IPS-18c (cell line): ENCODE measurements around the gene SPTBN1.

Experiments used
- H3K4me3 ChIP-seq: 2 replicates; pipeline ENCODE4 v1.7.0; 2013; ENCODE audit warnings: low read depth, mild to moderate bottlenecking, low read length, moderate library complexity; ENCODE audit not compliant: insufficient read depth
- H3K9me3 ChIP-seq: one replicate; pipeline ENCODE4 v1.6.1; 2013; ENCODE audit warnings: mild to moderate bottlenecking, low read length, moderate library complexity; ENCODE audit not compliant: control insufficient read depth, insufficient read depth

Gene SPTBN1

DNA sequence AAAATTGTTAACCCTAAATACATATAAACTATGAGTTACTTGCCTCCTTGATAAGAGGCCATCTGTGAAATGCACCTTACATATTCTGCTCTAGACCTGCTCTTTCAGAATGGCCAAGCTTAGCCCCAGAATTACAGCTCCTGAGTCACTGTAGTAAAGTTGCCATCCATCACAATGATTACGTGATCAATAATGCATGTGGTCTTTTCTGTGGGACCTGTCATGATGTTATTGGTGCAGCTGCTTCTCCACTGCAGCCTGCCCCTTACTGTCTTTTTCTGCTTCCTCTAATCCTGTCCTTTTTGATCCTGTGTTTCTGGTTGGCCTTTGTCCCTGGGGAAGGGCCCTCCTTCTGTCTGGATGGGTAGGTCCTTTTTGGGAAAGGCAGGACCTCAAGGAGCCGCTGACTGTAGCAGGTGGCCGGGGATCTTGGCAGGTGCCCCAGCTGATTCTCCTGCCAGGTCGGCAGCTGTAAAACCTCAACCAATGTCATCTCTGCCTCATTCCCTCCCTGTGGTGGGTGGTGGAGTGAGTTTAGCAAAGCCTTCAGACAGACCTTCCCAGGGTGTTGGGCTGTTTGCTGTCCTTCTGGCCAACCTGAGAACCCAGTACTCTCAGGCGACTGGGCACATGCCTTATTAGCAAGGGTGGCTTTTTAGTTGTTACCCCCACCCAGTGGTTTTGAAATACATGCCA, 141.2 kb downstream of the SPTBN1 start:
- Histone ChIP-seq H3K9me3 (no peaks in the 10 kb centered on the region), H3K4me3 (no peak overlapping the region)

DNA sequence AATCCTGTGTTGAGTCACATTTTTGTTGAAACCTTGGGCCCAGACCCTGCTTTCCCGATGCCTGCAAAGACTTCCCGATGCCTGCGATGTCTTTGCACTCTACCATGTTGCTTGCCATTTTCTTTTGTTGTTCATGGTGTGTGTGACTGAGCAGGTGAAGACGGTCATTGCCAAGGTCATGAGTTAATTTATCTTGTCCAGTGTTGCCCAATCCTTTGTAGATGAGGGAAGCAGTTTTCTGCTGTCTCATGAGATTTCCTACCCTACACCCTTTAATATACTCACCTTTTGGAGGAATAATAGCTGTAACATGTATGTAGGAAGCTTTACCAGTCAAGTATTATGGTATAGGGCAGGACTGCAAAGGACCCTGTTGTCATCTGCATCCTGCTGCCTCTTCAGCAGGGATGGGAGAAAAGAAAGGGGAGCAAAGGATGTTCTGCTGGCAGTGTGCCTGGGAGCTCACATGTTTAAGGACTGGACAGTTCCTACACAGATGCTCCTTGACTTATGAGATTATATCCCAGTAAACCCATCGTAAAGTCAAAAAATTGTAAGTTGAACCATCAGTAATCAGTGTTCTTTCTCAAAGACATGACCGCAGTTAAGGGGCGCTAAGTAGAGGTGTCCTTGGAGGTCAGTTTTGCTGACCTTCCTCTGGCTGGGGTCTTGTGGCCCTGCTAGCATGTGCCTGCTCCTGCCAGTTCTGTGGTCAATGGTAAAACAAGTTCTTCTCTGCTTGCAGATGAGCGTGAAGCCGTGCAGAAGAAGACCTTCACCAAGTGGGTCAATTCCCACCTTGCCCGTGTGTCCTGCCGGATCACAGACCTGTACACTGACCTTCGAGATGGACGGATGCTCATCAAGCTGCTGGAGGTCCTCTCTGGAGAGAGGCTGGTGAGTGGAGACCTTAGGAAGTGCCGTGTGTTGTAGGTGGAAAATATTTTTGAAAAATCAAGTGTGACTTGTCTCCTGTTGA, 142.5 kb downstream of the SPTBN1 start:
- no peaks in the 10 kb centered on the region for H3K9me3 ChIP-seq
- H3K4me3 ChIP-seq: no peak overlapping the region

DNA sequence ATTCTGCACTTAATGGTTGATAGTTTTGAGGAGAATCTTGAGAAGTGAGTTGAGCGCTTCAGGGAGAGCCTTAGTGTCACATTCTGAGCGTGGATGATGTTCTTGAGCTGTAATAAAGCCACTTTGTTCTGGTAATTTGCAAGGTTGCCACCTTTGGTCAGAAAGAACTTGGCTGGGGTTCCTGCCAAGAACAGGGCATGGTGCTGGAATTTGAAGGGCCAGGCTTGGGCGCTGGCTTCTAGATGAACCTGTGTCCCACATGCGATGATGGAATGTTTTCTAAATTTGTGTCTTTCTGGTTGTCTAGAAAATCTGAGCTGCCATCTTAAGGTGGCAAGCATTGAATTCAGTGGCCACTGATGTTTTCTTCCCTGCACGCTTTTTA, 143.2 kb downstream of the SPTBN1 start:
- H3K9me3 ChIP-seq: no peaks in the 10 kb centered on the region
- no peak overlapping the region for H3K4me3 ChIP-seq

- H3K4me3 ChIP-seq: no peak overlapping the region
- no peaks in the 10 kb centered on the region for H3K9me3 ChIP-seq
Observed at GRCh38 chr2:54599914-54600313, 143.8 kb downstream of the SPTBN1 start.

- no peak overlapping the region for H3K4me3 ChIP-seq
Observed at GRCh38 chr2:54601339-54601738, 145.2 kb downstream of the SPTBN1 start.

DNA sequence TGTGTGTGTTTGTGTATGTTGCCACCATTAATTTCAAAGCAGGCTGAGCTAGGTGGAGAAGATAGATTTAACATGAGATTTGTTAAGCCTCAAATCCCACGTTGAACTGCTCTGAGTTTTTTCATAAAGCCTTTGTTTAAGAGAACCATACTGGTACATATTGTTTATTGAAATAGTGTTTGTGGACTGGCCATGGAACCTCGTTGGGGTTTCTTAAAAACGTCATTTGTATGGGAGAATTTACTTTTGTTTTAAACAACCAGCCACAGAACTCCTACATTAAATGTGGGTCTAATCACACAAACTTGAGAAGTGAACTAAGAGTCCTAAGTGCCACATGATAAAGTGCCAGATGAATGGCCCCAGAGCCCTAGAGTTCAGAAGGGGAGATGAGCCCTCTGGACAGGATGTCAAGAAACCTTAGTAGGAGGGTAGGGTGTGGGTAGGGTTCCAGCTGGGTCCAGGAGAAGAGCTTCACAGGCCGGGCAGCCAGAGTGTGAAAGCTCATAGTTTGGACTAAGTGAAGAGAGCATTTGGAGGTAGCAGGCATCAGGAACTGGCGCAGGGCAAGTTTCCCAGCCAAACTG, 146.7 kb downstream of the SPTBN1 start:
- Histone ChIP-seq H3K9me3 (no peaks in the 10 kb centered on the region), H3K4me3 (no peak overlapping the region)

More at GRCh38 chr2:54601339-54601738, 145.2 kb downstream of the SPTBN1 start:
- no peaks in the 10 kb centered on the region for H3K9me3 ChIP-seq

DNA sequence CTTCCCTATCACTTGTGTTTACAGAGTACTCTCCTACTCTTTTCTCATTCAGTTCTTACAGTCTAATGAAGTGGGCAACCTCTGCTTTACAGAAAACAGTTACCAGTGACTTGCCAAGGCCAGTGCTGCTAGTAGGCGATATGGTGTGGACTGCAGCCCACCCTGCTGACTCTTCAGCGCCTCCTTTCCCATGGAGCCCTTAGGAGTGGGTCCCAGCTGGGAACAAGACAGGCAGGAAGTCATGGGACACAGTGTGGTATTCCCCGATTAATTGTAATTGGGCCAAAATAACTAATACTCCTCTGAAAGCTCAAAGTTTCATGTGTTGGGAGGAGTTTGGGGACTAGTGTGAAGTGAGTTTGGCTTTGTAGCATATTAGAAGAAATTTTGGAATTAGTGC, 147.2 kb downstream of the SPTBN1 start:
- Histone ChIP-seq H3K9me3 (no peaks in the 10 kb centered on the region), H3K4me3 (no peak overlapping the region)

- Histone ChIP-seq H3K9me3 (no peaks in the 10 kb centered on the region), H3K4me3 (no peak overlapping the region)
Observed at GRCh38 chr2:54603796-54604195, 147.7 kb downstream of the SPTBN1 start.

GRCh38 chr2:54604871-54605270, 148.7 kb downstream of the SPTBN1 start:
- Histone ChIP-seq H3K9me3 (no peaks in the 10 kb centered on the region), H3K4me3 (no peak overlapping the region)

DNA sequence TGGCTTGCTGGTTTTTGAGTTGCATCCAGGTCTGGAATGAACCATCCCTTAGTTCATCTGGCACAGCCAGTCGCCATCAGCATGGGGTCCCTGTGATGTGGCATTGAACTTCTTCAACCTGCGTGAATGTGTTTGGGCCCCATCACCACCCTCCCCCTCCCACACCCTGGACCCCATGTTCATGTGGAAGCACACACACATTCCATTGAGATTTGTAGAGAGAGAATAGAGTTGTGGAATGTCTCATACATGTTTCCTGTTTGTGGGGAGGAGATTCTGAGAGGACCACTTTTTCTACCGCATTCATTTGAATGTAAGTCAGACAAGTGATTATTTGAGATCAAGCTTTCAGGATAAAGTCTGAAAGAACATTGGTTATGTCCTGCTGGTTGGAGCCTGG, 149.7 kb downstream of the SPTBN1 start:
- H3K4me3 ChIP-seq: no peak overlapping the region

GRCh38 chr2:54606393-54606958, 150.3 kb downstream of the SPTBN1 start:
- Histone ChIP-seq H3K4me3 (no peak overlapping the region), H3K9me3 (no peaks in the 10 kb centered on the region)

More for the DNA sequence above, 149.7 kb downstream of the SPTBN1 start:
- H3K9me3 ChIP-seq: no peaks in the 10 kb centered on the region

GRCh38 chr2:54608224-54608623, 152.1 kb downstream of the SPTBN1 start:
- Histone ChIP-seq H3K4me3 (no peak overlapping the region), H3K9me3 (no peaks in the 10 kb centered on the region)

GRCh38 chr2:54609241-54609640, 153.1 kb downstream of the SPTBN1 start:
- Histone ChIP-seq H3K9me3 (no peaks in the 10 kb centered on the region), H3K4me3 (no peak overlapping the region)

DNA sequence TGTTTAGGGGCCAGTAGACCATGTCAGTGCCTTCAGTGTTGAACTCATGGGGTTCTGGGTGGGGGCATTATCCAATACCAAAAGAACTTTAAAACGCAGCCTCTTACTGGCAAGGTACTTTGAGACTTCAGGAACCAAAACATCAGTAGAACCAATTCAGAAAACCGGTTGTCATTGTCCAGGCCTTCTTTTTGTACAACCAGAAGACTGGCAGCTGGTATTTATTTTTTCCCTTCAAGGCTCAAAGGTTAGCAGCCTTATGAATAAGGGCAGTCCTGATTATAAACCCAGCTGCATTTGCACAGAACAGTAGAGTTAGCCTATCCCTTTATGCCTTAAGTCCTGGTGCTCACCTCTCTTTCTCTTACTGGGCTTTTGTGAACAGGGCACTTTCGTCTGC, 153.5 kb downstream of the SPTBN1 start:
- Histone ChIP-seq H3K9me3 (no peaks in the 10 kb centered on the region), H3K4me3 (no peak overlapping the region)

DNA sequence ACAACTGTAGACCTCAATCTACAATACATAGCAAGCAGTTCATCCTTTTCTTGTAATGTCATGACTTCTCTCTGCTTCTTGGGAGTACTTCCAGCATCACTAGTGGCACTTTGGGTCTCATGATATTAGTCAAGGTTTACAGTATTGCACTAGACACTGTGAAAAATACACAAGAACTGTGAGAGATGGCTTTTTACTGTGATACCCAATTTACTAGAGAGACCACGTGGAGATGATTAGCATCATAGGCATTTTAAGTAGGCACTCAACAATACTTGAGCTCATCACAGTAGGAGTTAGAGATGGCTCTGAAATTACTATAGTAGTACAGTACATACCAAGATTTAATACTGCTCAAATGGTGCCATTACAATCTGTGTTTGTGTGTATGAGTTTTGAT, 154.6 kb downstream of the SPTBN1 start:
- Histone ChIP-seq H3K4me3 (no peak overlapping the region), H3K9me3 (no peaks in the 10 kb centered on the region)

GRCh38 chr2:54611830-54612545, 155.9 kb downstream of the SPTBN1 start:
- no peak overlapping the region for H3K4me3 ChIP-seq
- no peaks in the 10 kb centered on the region for H3K9me3 ChIP-seq

GRCh38 chr2:54613386-54613785, 157.3 kb downstream of the SPTBN1 start:
- H3K4me3 ChIP-seq: no peak overlapping the region
- no peaks in the 10 kb centered on the region for H3K9me3 ChIP-seq
